ENCODE results near the gene RPP21.

- TF ChIP-seq, protein P1, sequence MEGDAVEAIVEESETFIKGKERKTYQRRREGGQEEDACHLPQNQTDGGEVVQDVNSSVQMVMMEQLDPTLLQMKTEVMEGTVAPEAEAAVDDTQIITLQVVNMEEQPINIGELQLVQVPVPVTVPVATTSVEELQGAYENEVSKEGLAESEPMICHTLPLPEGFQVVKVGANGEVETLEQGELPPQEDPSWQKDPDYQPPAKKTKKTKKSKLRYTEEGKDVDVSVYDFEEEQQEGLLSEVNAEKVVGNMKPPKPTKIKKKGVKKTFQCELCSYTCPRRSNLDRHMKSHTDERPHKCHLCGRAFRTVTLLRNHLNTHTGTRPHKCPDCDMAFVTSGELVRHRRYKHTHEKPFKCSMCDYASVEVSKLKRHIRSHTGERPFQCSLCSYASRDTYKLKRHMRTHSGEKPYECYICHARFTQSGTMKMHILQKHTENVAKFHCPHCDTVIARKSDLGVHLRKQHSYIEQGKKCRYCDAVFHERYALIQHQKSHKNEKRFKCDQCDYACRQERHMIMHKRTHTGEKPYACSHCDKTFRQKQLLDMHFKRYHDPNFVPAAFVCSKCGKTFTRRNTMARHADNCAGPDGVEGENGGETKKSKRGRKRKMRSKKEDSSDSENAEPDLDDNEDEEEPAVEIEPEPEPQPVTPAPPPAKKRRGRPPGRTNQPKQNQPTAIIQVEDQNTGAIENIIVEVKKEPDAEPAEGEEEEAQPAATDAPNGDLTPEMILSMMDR (IDR thresholded peaks at IDR 0.05) = no peak
- no peak for TF ChIP-seq ZFX (IDR thresholded peaks at IDR 0.05; ENCODE audit: borderline replicate concordance)
Measured at GRCh38 chr6:30344868-30345671, at the start of gene RPP21.
